SK-N-DZ (cell line): ENCODE measurements around the gene TNKS1BP1.

Source experiments
- DNase-seq: peaks from one replicate; pipeline ENCODE4 v3.0.0-alpha.2; 2015; ENCODE audit warnings: low spot score

The TNKS1BP1 gene

GRCh38 chr11:57330029-57330428 is 5.3 kb upstream of the TNKS1BP1 start:
- DNase-seq: no peak

- no peak for DNase-seq
These were observed 3.0 kb upstream of the TNKS1BP1 start for GRCh38 chr11:57327721-57328120.

- no peak for DNase-seq
These were observed 940 bp upstream of the TNKS1BP1 start for GRCh38 chr11:57325735-57326048.

GRCh38 chr11:57324154-57324885 is 432 bp downstream of the TNKS1BP1 start:
- peak; percentile 78 for DNase-seq

GRCh38 chr11:57323855-57324153 is 948 bp downstream of the TNKS1BP1 start:
- DNase-seq: no peak

- DNase-seq: no peak
These were observed 1.4 kb downstream of the TNKS1BP1 start for GRCh38 chr11:57323167-57323854.

- DNase-seq: peak; percentile 64
These were observed 2.2 kb downstream of the TNKS1BP1 start for GRCh38 chr11:57322256-57323166.

GRCh38 chr11:57321388-57322255 is 3.1 kb downstream of the TNKS1BP1 start:
- no peak for DNase-seq

GRCh38 chr11:57320719-57321387 is 3.9 kb downstream of the TNKS1BP1 start:
- DNase-seq: no peak

GRCh38 chr11:57320067-57320718 is 4.6 kb downstream of the TNKS1BP1 start:
- no peak for DNase-seq

GRCh38 chr11:57318178-57318577 is 6.6 kb downstream of the TNKS1BP1 start:
- DNase-seq: no peak

- DNase-seq: no peak
These were observed 8.7 kb downstream of the TNKS1BP1 start for GRCh38 chr11:57316017-57316416.

GRCh38 chr11:57315491-57315890 is 9.3 kb downstream of the TNKS1BP1 start:
- DNase-seq: no peak

GRCh38 chr11:57314221-57314973 is 10.4 kb downstream of the TNKS1BP1 start:
- DNase-seq: no peak

GRCh38 chr11:57313788-57314135 is 11.0 kb downstream of the TNKS1BP1 start:
- DNase-seq: no peak

- DNase-seq: no peak
These were observed 11.5 kb downstream of the TNKS1BP1 start for GRCh38 chr11:57313071-57313787.

- DNase-seq: no peak
These were observed 12.2 kb downstream of the TNKS1BP1 start for GRCh38 chr11:57312511-57313021.

- DNase-seq: peak; percentile 90
These were observed 13.4 kb downstream of the TNKS1BP1 start for GRCh38 chr11:57311109-57311936.
